HCT116 (cell line): ENCODE data around the gene FEZF1.

Experiments used
- EGR1 ChIP-seq: IDR thresholded peaks from 2 replicates; pipeline ENCODE4 v1.6.1; 2012; ENCODE audit warnings: low read depth
- EZH2 ChIP-seq: fragments of 200-600 bp; sonication (generic); IDR thresholded peaks from 2 replicates; pipeline ENCODE4 v1.6.1; 2017; ENCODE audit warnings: antibody characterized with exemption, mixed run types
- EZH2phosphoT487 ChIP-seq: fragments of 200-600 bp; IDR thresholded peaks from 2 replicates; pipeline ENCODE4 v1.6.1; 2018; ENCODE audit warnings: antibody characterized with exemption, borderline replicate concordance
- FOSL1 ChIP-seq: IDR thresholded peaks from 2 replicates; pipeline ENCODE4 v1.6.1; 2012; ENCODE audit warnings: low read depth
- POLR2A ChIP-seq: IDR thresholded peaks from 2 replicates; pipeline ENCODE4 v1.7.0; 2011; ENCODE audit warnings: borderline replicate concordance; ENCODE audit not compliant: insufficient read depth, insufficient read length; ENCODE audit errors: extremely low read depth
- SIN3A ChIP-seq: IDR thresholded peaks from 2 replicates; pipeline ENCODE4 v1.6.1; 2012; ENCODE audit warnings: low read depth
- SP1 ChIP-seq: IDR thresholded peaks from 2 replicates; pipeline ENCODE4 v1.6.1; 2012; ENCODE audit warnings: low read depth
- SRF ChIP-seq: IDR thresholded peaks from 2 replicates; pipeline ENCODE4 v1.6.1; 2012; ENCODE audit warnings: low read depth
- ZNF274 ChIP-seq: fragments of 200-500 bp; sonication (Bioruptor generic); IDR thresholded peaks from 2 replicates; pipeline ENCODE4 v1.6.1; 2014; ENCODE audit warnings: mild to moderate bottlenecking, low read depth, low read length, inconsistent platforms
- TF ChIP-seq, protein P1 (sequence below): IDR thresholded peaks from 2 replicates; pipeline ENCODE4 v1.6.1; 2012
- TF ChIP-seq, protein P2 (sequence below), 3 experiments: fragments of 200-600 bp in 1 of 3; sonication (generic) in 1 of 3; IDR thresholded peaks in 2 of 3; conservative IDR thresholded peaks in 1 of 3; 2 replicates each; pipeline ENCODE4 v1.5.1; 2012 to 2017; ENCODE audit warnings: low read depth in 2 of 3, low read length in 2 of 3, antibody characterized with exemption in 1 of 3, borderline replicate concordance in 1 of 3, control low read depth in 1 of 3, mild to moderate bottlenecking in 1 of 3, mixed read lengths in 1 of 3, mixed run types in 1 of 3, moderate library complexity in 1 of 3; ENCODE audit not compliant: insufficient read depth in 1 of 3
- TF ChIP-seq, protein P3 (sequence below): IDR thresholded peaks from 2 replicates; pipeline ENCODE4 v1.6.1; 2012; ENCODE audit warnings: low read depth

DNA sequence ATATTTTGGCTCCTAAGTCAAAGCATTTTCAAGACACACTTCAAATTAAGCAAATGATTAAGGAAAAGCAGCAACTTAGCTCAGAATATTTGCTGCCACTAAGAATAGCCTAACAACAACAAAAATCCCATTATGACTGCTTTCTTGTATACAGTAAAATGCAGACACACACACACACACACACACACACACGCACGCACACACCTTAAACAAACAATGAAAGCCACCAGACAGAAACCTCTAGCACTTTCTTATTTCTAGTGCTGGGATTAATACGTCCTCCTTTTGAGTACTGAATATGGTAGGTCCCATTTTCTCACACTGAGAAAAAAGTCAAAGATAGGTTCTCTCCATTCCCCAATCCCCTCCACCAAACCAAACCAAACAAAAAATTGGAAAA is 23.4 kb upstream of the FEZF1 start:
- TF ChIP-seq, protein P1, sequence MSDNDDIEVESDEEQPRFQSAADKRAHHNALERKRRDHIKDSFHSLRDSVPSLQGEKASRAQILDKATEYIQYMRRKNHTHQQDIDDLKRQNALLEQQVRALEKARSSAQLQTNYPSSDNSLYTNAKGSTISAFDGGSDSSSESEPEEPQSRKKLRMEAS, result no peak
- TF ChIP-seq POLR2A (no peak), FOSL1 (no peak), ZNF274 (no peak), EZH2 (no peak), EGR1 (no peak), SP1 (no peak), SRF (no peak), EZH2phosphoT487 (no peak), SIN3A (no peak)
- TF ChIP-seq, protein P2, sequence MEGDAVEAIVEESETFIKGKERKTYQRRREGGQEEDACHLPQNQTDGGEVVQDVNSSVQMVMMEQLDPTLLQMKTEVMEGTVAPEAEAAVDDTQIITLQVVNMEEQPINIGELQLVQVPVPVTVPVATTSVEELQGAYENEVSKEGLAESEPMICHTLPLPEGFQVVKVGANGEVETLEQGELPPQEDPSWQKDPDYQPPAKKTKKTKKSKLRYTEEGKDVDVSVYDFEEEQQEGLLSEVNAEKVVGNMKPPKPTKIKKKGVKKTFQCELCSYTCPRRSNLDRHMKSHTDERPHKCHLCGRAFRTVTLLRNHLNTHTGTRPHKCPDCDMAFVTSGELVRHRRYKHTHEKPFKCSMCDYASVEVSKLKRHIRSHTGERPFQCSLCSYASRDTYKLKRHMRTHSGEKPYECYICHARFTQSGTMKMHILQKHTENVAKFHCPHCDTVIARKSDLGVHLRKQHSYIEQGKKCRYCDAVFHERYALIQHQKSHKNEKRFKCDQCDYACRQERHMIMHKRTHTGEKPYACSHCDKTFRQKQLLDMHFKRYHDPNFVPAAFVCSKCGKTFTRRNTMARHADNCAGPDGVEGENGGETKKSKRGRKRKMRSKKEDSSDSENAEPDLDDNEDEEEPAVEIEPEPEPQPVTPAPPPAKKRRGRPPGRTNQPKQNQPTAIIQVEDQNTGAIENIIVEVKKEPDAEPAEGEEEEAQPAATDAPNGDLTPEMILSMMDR (IDR thresholded peaks at IDR 0.05 in 2 of 3, conservative IDR thresholded peaks at IDR 0.05 in 1 of 3; ENCODE audit: borderline replicate concordance in 1 of 3, insufficient read depth in 1 of 3, low read depth in 2 of 3, low read length in 2 of 3), result no peak
- TF ChIP-seq, protein P3, sequence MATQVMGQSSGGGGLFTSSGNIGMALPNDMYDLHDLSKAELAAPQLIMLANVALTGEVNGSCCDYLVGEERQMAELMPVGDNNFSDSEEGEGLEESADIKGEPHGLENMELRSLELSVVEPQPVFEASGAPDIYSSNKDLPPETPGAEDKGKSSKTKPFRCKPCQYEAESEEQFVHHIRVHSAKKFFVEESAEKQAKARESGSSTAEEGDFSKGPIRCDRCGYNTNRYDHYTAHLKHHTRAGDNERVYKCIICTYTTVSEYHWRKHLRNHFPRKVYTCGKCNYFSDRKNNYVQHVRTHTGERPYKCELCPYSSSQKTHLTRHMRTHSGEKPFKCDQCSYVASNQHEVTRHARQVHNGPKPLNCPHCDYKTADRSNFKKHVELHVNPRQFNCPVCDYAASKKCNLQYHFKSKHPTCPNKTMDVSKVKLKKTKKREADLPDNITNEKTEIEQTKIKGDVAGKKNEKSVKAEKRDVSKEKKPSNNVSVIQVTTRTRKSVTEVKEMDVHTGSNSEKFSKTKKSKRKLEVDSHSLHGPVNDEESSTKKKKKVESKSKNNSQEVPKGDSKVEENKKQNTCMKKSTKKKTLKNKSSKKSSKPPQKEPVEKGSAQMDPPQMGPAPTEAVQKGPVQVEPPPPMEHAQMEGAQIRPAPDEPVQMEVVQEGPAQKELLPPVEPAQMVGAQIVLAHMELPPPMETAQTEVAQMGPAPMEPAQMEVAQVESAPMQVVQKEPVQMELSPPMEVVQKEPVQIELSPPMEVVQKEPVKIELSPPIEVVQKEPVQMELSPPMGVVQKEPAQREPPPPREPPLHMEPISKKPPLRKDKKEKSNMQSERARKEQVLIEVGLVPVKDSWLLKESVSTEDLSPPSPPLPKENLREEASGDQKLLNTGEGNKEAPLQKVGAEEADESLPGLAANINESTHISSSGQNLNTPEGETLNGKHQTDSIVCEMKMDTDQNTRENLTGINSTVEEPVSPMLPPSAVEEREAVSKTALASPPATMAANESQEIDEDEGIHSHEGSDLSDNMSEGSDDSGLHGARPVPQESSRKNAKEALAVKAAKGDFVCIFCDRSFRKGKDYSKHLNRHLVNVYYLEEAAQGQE, result no peak
